Activated T-cell treated with anti-CD3 and anti-CD28 coated beads for 48 hours (primary cell): Measurements from ENCODE around the gene CYP4B1.
"Not testable (repeated sequence)": the region's sequence is repeated elsewhere in the genome, so short reads cannot be mapped to it uniquely, and the experiment has no call there.

Source experiments
- DNase-seq: peaks from one replicate; pipeline ENCODE4 v3.0.0-alpha.2; 2020; ENCODE audit warnings: low read depth

CYP4B1 gene

DNA sequence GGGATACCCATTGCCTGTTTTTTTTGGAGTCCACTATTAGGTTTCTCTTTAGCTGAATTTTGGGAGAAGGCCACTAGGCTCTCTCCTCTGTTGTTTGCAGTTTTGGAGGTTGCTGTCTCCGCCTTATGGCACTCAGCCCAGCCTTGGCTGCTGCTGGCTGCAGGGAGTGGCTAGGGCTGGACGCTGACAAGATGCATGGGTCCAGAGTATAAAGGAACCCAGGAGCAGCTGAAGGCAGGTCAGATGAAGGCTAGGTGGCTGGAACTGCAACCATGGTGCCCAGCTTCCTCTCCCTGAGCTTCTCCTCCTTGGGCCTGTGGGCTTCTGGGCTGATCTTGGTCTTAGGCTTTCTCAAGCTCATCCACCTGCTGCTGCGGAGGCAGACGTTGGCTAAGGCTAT, at the start of gene CYP4B1:
Gene CYP4B1 (plus strand): TSS at position 237 of the 400 bp plus-strand sequence. CDS start 36 bp downstream, at position 273.
- no peak for DNase-seq

GRCh38 chr1:46749404-46749803, 49.4 kb upstream of the CYP4B1 start:
- DNase-seq: no peak

DNA sequence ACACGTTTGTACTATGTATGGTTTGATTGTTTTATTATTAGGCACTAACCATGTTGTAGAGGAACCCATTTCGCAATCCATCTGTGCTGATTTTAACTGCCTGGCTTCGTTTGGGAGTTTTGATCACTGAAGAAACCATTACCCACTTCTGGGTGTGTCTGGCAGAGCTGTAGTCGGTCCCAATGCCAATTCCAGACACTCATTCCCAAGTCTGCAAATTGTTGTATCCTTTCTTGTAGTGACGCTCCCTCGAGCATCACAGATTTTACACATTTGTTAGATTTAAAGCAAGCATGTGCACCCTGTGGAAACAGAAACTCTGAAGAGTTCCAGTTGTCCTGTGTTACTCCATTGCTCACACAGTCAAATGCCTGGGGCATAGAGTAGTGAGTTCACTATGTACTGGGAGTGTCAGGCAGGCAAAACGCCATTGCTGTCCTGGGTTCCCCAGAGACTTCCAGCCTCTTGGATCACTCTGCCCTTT, 48.9 kb upstream of the CYP4B1 start:
- DNase-seq: no peak

GRCh38 chr1:46753985-46754384, 44.9 kb upstream of the CYP4B1 start:
- no peak for DNase-seq

DNA sequence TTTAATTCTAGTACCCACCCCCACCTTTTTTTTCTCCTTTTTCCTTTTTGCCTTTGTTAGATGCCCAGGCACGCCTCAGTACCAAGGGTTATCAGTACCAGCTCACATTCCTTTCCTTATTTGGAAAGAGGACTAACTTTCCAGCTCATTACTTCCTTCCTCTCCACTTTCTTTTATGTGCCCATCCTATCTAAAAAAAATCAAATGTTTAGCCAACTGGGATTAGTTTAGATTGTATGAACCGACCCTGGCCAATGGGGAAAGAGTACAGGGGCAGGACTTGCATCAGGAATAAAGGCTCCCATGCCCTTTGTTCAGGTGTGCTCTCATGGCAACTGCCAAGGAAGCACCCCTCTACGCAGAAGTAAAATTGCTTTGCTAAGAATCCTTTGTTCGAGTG, 44.1 kb upstream of the CYP4B1 start:
- DNase-seq: not testable (repeated sequence)

DNA sequence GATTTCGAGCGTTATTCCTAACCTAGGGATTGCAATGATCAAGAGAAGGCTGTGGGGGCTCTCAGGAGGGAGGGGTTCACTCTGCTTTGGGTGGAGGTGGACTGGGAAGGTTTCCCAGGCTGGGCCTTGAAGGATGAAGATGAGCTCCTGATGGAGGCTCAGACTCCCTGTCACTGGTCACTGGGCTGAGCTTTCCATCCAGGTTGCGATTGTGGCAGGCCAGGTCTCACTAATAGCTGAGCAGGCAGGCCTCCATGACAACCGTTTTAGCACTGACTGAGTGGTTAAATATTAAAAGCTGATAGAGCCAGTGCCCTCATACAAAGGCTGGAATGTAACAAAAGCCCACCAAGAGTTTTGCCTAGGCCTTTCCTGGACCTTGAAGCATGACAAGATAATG, 43.7 kb upstream of the CYP4B1 start:
- no peak for DNase-seq

DNA sequence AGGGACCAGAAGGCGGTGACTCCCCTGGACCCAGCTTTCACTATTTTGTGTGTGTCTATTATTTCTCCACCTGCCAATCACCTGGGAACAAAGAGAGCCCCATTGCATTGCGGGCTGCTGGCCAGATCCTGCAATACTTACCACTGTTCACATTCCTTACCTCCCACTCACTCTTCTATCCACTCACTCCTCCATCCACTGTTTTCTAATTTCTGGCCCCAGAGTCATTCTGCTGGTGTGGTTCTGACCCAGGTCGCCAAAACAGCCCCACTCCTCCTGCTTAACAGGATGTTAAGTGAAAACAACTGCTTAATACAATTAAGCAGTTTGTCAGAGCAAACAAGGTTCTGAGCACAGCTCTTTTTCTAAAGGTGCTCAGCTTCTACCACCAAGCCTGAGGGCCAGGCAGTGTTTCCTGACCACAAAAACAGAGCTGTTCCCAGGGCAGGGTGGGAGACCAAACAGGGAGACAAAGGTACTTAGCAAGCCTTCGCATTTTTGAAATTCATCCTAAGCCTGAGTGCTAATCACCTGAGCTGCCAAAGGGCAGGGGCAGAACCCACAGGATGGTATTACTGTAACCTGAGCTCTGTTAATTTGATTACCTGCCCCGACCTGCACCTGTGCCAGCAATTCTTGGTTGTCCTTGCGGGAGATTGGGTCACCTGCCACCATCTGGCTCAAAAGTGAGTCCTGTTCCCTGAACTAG, 41.4 kb upstream of the CYP4B1 start:
- DNase-seq: no peak

DNA sequence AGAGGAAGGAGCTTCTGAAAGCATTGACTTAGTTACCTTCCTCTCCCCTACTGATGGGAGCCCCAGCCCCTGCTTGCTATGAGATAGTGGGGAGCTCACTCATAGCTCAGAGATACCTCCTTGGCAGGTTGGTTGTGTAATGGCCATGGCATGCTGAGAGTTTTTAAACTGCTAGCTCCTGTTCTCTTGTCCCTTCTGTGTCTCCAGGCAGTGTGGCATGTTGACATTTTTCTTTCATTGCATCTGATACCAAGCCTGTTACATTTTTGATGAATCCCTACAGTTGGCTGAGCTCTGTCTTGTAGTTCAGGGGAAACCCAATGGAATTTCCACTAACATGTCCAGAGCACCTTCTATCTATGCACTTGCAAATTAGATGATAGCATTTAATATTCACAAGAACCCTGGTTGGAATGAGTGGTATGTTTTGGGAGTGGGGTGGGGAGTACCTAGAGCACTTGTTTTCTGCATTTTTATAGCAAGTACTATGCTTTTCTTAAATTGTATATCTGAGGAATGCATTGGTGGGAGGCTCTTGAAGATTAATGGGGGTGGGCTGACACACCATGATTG, 40.8 kb upstream of the CYP4B1 start:
- DNase-seq: no peak

DNA sequence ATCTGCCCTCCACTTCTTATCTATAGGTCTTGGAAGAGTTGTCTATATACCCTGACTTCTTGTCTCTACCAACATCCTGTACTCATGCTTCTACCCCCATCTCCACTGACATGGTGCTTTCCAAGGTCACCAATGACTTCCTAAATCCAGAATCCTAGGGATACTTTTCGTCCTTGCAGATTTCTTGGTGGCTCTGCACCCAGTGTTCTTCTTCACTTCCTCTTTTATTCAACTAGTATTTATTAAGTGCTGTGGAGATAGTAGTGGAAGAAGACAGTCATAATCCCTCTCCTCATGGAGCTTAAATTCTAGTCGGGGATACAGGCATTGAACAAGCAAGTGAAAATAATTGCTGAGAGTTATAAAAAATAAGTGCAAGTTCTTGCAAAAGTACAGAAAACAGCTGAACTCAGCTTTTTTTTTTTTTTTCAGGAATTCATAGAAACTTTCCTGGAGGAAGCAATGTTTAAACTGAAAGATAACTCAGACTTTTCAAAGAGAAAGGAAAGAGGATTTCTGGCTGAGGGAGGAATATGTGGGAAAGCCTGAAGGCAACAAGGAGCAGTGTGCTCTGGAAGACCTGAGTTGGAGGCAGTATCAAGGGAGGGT, 38.2 kb upstream of the CYP4B1 start:
- no peak for DNase-seq

GRCh38 chr1:46761740-46762139, 37.1 kb upstream of the CYP4B1 start:
- DNase-seq: no peak

DNA sequence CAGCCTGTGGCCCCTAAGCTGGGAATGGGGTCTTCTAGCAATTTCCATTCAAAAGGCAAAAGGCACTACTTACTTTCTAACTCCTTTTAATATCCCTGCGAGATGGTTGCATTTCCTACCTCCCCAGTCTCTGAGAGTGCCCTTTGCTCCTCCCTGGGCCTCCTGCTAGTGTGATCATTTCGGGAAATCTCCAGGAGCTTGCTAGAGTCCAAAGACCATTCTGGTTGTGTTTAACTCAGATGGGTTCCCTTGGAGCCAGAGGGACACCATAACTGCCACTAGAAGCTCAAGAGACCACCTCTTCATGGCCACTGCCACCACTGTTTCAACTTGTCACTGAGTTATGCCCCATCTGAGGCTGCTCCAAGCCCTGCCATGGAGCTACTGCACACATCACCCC, 34.4 kb upstream of the CYP4B1 start:
- DNase-seq: no peak

- DNase-seq: no peak
These were observed 31.1 kb upstream of the CYP4B1 start for GRCh38 chr1:46767649-46768282.

DNA sequence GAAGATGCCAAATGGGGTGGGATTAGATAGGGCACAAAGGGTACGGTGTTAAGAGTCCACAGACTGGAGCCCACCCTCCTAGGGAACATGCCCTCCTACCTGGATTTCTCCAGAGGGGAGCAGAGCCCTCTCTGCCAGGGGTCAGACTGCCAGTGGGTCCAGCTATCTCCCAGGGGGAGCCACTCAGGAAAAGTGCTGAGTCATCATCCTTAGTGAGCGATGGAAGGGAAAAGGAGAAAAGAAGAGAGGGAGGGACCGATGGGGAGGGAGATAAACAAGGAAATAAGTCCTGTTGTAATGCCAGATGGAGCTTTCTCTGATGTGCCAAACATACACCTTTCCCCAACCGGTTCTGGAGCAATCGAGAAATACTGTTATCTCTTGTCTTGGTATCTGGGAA, 30.4 kb upstream of the CYP4B1 start:
- no peak for DNase-seq

DNA sequence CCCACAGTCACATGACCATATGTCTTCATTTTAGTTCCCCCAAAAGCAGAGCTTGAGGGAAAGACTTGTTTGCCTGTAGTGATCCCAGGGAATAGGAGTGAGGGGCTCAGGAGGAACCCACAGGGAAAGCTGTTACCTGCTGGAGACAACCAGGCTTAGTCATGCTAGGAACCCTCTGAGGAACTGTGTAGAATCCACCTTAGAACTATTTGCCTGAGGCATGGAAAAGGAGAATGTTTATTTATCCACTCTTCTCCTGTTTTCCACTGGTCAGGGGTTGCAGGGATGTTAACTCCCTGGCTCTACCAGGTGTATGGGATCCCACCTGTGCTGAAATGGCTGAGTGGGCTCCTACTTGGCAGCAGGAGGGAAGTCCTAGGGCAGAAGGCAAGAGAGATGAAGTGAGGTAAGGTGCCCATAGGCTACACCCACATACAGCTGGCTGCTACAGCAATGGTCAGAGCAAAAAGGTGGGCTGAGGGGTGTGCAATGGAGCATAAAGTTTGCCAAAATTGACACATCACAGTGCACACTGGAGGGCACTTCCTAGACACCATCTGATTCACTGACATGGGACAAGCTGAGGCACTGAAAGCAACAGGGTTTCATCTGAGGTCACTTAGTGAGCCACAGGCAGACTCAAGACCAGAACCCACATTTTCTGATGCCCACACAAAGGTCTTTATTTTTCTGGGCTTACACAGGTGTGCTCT, 29.7 kb upstream of the CYP4B1 start:
- DNase-seq: no peak

- DNase-seq: no peak
These were observed 28.3 kb upstream of the CYP4B1 start for GRCh38 chr1:46770541-46770940.

- DNase-seq: no peak
These were observed 26.3 kb upstream of the CYP4B1 start for GRCh38 chr1:46772571-46772970.

GRCh38 chr1:46774297-46774696, 24.5 kb upstream of the CYP4B1 start:
- DNase-seq: no peak

DNA sequence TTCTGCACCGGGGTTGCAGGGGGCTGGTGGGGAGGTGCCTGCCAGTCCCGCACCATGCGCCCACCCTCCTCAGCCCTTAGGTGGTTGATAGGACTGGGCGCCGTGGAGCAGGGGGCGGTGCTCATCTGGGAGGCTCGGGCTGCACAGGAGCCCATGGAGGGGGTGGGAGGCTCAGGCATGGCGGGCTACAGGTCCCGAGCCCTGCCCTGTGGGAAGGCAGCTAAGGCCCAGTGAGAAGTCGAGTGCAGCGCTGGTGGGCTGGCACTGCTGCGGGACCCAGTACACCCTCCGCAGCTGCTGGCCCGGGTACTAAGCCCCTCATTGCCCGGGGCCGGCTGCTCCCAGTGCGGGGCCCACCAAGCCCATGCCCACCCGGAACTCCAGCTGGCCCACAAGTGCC, 20.4 kb upstream of the CYP4B1 start:
- DNase-seq: not testable (repeated sequence)

- no peak for DNase-seq
These were observed 14.2 kb upstream of the CYP4B1 start for GRCh38 chr1:46784666-46785065.

DNA sequence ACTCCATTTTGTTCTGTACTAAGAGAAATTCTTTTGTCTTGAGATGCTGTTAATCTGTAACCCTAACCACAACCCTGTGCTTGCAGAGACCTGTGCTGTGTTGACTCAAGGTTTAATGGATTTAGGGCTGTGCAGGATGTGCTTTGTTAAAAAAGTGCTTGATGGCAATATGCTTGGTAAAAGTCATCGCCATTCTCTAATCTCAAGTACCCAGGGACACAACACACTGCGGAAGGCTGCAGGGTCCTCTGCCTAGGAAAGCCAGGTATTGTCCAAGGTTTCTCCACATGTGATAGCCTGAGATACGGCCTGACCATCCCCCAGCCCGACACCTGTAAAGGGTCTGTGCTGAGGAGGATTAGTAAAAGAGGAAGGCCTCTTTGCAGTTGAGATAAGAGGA, 10.2 kb upstream of the CYP4B1 start:
- DNase-seq: not testable (repeated sequence)

- DNase-seq: no peak
These were observed 8.3 kb upstream of the CYP4B1 start for GRCh38 chr1:46790446-46791101.

GRCh38 chr1:46793126-46793525, 5.7 kb upstream of the CYP4B1 start:
- no peak for DNase-seq
